HG03066 (cell line): ENCODE data around the gene TRIM46.

Source experiments
- ATAC-seq: cut with Tn5 transposase; IDR thresholded peaks from one replicate; pipeline ENCODE4 v1.9.1; 2021; ENCODE audit warnings: low read depth; ENCODE audit not compliant: unreplicated experiment

TRIM46 gene, protein sequence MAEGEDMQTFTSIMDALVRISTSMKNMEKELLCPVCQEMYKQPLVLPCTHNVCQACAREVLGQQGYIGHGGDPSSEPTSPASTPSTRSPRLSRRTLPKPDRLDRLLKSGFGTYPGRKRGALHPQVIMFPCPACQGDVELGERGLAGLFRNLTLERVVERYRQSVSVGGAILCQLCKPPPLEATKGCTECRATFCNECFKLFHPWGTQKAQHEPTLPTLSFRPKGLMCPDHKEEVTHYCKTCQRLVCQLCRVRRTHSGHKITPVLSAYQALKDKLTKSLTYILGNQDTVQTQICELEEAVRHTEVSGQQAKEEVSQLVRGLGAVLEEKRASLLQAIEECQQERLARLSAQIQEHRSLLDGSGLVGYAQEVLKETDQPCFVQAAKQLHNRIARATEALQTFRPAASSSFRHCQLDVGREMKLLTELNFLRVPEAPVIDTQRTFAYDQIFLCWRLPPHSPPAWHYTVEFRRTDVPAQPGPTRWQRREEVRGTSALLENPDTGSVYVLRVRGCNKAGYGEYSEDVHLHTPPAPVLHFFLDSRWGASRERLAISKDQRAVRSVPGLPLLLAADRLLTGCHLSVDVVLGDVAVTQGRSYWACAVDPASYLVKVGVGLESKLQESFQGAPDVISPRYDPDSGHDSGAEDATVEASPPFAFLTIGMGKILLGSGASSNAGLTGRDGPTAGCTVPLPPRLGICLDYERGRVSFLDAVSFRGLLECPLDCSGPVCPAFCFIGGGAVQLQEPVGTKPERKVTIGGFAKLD

GRCh38 chr1:155173478-155174323 lies at the start of gene TRIM46:
Gene TRIM46 (plus strand): TSS chr1:155173849. CDS start chr1:155173967, 118 bp downstream.
- ATAC-seq: no peak

GRCh38 chr1:155124503-155125463 lies 48.9 kb upstream of the TRIM46 start:
- ATAC-seq: no peak

GRCh38 chr1:155125511-155125945 lies 48.1 kb upstream of the TRIM46 start:
- ATAC-seq: no peak

- ATAC-seq: no peak
These were observed 47.6 kb upstream of the TRIM46 start for GRCh38 chr1:155125946-155126555.

DNA sequence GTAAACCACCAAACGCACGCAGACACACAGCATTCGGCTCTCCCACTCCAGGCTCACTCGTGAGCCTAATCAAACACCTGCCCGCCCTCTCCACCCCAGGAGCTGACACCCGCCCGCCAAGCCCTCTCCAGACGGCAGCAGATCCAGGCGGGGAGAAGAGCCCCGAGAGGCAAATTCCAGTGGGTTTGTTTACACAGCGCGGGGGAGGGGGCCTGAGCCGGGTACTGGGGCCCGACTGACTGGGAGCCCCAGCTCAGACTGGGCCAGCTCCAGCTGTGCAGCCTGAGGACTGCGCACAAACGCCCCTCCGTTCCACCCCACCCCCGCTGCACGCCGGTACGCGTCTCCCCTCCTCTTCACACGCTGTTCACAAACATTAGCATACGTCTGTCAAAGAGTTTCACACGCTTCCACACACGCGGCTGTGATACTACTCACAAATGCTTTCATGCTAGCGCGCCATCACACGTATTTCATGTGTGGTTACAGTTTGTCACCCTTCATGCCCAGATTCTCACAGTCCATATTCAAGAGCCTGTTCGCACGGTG lies 47.0 kb upstream of the TRIM46 start:
- no peak for ATAC-seq

- ATAC-seq: no peak
These were observed 46.3 kb upstream of the TRIM46 start, which contains the start of gene EFNA1 for GRCh38 chr1:155127105-155127966. Gene EFNA1 (plus strand): TSS chr1:155127876. CDS start chr1:155127978, 102 bp downstream.

GRCh38 chr1:155127967-155128754 lies 45.5 kb upstream of the TRIM46 start:
- no peak for ATAC-seq

DNA sequence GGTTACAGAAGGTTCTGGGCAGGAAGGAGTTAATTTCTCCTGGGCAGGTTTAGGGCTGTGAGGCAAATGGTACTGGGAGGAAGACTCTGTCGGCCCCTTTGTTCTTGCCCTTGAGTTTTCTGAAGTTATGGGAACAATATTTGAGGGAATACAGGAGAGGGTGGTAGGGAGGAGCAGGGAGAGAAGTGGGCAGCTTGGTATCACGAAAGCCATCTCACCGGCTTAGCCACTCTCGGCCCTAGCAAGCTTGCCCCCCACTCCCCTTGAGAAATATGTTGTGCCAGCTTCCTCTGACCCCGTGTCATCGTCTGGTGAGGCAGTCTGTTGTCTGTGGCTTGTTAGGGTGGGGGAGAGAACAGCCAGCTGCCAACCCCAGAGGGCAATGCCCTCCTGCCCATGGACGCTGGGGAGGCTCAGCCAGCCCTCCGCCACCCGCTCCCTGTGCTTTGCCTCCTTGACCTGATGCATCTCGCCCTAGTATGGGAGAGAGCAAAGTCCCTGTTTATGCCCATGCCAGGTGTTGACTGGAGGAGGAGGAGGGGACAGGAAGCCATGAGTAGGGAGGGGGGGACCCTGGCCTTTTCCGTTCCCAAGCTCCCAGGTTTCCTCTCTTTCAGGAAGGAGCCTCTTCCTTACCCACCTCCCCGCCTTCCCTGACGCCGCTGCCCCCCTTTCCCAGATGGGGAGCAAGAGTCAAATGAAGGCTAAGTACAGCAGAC lies 44.7 kb upstream of the TRIM46 start:
- ATAC-seq: no peak

- ATAC-seq: no peak
These were observed 43.2 kb upstream of the TRIM46 start for GRCh38 chr1:155130272-155131006.

DNA sequence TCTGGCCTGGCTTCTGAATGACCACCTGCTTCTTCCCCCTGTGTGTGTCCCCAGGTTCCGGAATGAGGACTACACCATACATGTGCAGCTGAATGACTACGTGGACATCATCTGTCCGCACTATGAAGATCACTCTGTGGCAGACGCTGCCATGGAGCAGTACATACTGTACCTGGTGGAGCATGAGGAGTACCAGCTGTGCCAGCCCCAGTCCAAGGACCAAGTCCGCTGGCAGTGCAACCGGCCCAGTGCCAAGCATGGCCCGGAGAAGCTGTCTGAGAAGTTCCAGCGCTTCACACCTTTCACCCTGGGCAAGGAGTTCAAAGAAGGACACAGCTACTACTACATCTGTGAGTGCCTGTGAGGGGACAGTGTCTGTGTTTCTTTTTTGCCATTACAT lies 42.4 kb upstream of the TRIM46 start:
- no peak for ATAC-seq

GRCh38 chr1:155131856-155132255 lies 41.8 kb upstream of the TRIM46 start:
- no peak for ATAC-seq

DNA sequence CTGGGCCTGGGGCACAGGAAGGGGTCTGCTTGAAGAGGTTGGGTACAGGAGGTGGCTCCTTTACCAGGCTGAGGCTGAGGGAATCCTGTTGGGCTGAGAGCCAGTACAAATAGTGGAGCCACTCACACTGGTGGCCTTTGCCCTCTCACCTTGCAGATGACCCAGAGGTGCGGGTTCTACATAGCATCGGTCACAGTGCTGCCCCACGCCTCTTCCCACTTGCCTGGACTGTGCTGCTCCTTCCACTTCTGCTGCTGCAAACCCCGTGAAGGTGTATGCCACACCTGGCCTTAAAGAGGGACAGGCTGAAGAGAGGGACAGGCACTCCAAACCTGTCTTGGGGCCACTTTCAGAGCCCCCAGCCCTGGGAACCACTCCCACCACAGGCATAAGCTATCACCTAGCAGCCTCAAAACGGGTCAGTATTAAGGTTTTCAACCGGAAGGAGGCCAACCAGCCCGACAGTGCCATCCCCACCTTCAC lies 39.8 kb upstream of the TRIM46 start:
- ATAC-seq: no peak

GRCh38 chr1:155134322-155134721 lies 39.3 kb upstream of the TRIM46 start:
- ATAC-seq: no peak

DNA sequence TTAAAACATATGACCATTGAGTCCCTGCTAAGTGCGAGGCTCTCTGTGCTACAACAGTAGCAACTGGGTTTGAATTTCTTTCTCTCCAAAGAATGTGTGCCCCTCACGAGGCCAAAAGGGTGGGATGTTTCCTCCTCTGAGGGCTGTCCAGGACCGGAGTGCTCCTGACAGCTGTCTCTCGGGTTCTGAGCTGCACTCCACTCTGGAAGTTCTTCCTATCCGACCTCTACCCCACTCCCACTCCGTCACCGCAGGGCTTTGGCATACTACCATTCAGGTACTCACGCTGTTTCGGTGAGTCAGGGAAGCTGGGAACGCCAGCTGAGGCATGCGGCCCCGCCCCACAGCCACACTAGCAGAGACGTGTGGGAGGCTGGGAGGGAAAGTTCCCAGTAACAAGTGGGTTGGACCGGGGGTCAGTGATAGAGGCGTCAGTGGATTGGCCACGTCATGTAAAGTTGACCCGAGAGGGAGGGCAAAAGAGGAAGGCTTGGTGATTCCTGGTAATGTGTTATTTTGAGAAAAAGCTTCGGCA lies 38.7 kb upstream of the TRIM46 start:
- ATAC-seq: no peak

- peak; percentile 74 for ATAC-seq
These were observed 38.1 kb upstream of the TRIM46 start, which contains the start of gene SLC50A1 for GRCh38 chr1:155135415-155136028. Gene SLC50A1 (plus strand): TSS chr1:155135852. CDS start chr1:155135912, 60 bp downstream.
